OCI-LY7 (cell line): ENCODE measurements around the gene BROX. TPM values are rescaled to one million over a fixed set of nuclear protein-coding genes. Genes with fewer than 3 reads are reported as not detected.

Experiments
- BruUV-seq: library from RNA; stranded (reverse); fragments of 400-500 nt; replicated peaks from 2 replicates; lab custom pipeline; 2021; lab: Mats Ljungman, UMichigan
- CTCF ChIA-PET: fragments of 300-600 bp; sonication (Branson Sonifier 250); formaldehyde crosslinking; loops from one replicate; lab custom pipeline; 2022; ENCODE audit warnings: antibody characterized with exemption; ENCODE audit not compliant: unreplicated experiment; lab: Charles Lee
- POLR2A ChIA-PET: fragments of 300-600 bp; sonication (Branson Sonifier 250); formaldehyde crosslinking; loops from one replicate; lab custom pipeline; 2022; ENCODE audit warnings: antibody characterized with exemption; lab: Charles Lee
- DNase-seq: peaks from one replicate; pipeline ENCODE4 v3.0.0-alpha.2; 2015; ENCODE audit warnings: low spot score
- H2AFZ ChIP-seq: fragments of 200-600 bp; sonication (generic), shearing (Covaris generic); 2 replicates; pipeline ENCODE4 v1.6.1; 2014; ENCODE audit warnings: mild to moderate bottlenecking, antibody characterized with exemption, low read length, moderate library complexity
- H3K27ac ChIP-seq: fragments of 200-600 bp; sonication (generic); 2 replicates; pipeline ENCODE4 v1.5.1; 2014; ENCODE audit warnings: mixed run types, low read depth, mild to moderate bottlenecking, moderate library complexity, low read length, inconsistent platforms; ENCODE audit not compliant: poor library complexity, severe bottlenecking
- H3K36me3 ChIP-seq: fragments of 200-600 bp; sonication (generic); 2 replicates; pipeline ENCODE4 v1.6.1; 2014; ENCODE audit warnings: mild to moderate bottlenecking, antibody characterized with exemption, low read length, moderate library complexity, mixed read lengths; ENCODE audit not compliant: insufficient read depth
- H3K4me1 ChIP-seq: fragments of 200-600 bp; sonication (generic); 2 replicates; pipeline ENCODE4 v1.5.1; 2014; ENCODE audit warnings: mild to moderate bottlenecking, low read length; ENCODE audit not compliant: insufficient read depth, poor library complexity, severe bottlenecking
- H3K4me2 ChIP-seq: fragments of 200-600 bp; sonication (generic); 2 replicates; pipeline ENCODE4 v1.6.1; 2014; ENCODE audit warnings: mild to moderate bottlenecking, low read length
- H3K4me3 ChIP-seq: fragments of 200-600 bp; sonication (generic); 2 replicates; pipeline ENCODE4 v1.5.1; 2014; ENCODE audit warnings: mild to moderate bottlenecking, low read depth, low read length; ENCODE audit not compliant: poor library complexity, severe bottlenecking
- H3K79me2 ChIP-seq: fragments of 200-600 bp; sonication (generic); 2 replicates; pipeline ENCODE4 v1.6.1; 2016; ENCODE audit warnings: low read depth, mild to moderate bottlenecking, low read length, moderate library complexity, mixed read lengths; ENCODE audit not compliant: insufficient read depth
- H3K9me2 ChIP-seq: fragments of 200-600 bp; sonication (generic); 2 replicates; pipeline ENCODE4 v1.6.1; 2016; ENCODE audit warnings: mild to moderate bottlenecking, low read length, mixed read lengths; ENCODE audit not compliant: insufficient read depth
- H3K9me3 ChIP-seq: fragments of 200-600 bp; sonication (generic); 2 replicates; pipeline ENCODE4 v1.6.1; 2014; ENCODE audit warnings: mild to moderate bottlenecking, mixed run types, low read length, mixed read lengths
- H4K20me1 ChIP-seq: fragments of 200-600 bp; sonication (generic); 2 replicates; pipeline ENCODE4 v1.6.1; 2014; ENCODE audit warnings: mild to moderate bottlenecking, antibody characterized with exemption, low read length, moderate library complexity, mixed read lengths; ENCODE audit not compliant: insufficient read depth
- EZH2phosphoT487 ChIP-seq: fragments of 200-600 bp; sonication (generic); IDR thresholded peaks from 2 replicates; pipeline ENCODE4 v1.6.1; 2018; ENCODE audit warnings: low read depth, borderline replicate concordance, mild to moderate bottlenecking, mixed run types, antibody characterized with exemption, low read length, moderate library complexity, mixed read lengths
- intact Hi-C: fragments of 100-400 bp; cut with micrococcal nuclease; formaldehyde crosslinking; loops from one replicate; pipeline ENCODE4 v1.10.0; 2022; ENCODE audit not compliant: unreplicated experiment
- total RNA-seq, 2 experiments: library from RNA; depleted of rRNA in 1 of 2; stranded (reverse); fragments of >200 nt in 1 of 2; shearing (Covaris generic) in 1 of 2; gene quantifications; 2 replicates each; pipeline ENCODE4 v1.2.3, GENCODE V29; 2014 to 2022
- TF ChIP-seq, protein P1 (sequence below): fragments of 200-600 bp; sonication (generic); conservative IDR thresholded peaks from 2 replicates; pipeline ENCODE4 v1.5.1; 2014; ENCODE audit warnings: mild to moderate bottlenecking, antibody characterized with exemption, low read length, moderate library complexity, mixed read lengths

The BROX gene
- total RNA-seq, 2 experiments from 2014 or later, result 22.3 to 34.0 TPM

DNA sequence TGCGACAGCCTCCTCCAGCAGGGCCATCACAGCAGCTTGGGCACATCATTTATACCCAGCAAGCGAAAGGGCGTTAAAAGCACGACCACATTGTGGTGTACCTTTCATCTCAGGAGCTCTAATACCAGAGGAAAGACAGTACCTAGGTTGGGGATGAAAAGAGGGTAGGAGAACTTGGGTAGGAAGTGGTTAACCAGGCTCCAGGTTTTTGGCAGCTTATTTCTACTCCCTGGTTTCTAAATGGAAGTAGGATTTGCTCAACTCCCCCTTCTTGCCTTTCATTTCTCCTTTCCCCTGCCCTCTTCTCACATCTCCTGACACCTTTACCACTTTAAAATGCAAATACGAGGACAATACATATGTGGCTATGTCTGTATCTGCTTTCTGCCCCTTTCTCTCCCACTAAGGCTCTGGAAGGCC lies 54.8 kb downstream of the BROX start:
- Histone ChIP-seq H4K20me1 (no peaks in the 10 kb centered on the region), H3K9me2 (no peaks in the 10 kb centered on the region), H3K9me3 (peaks cover 23% of the 10 kb centered on the region), H3K79me2 (no peaks in the 10 kb centered on the region), H3K4me3 (no peak overlapping the region), H3K27ac (no peak overlapping the region), H2AFZ (no peak overlapping the region), H3K36me3 (no peaks in the 10 kb centered on the region), H3K4me1 (peaks cover 6% of the 10 kb centered on the region), H3K4me2 (no peak overlapping the region)
- intact Hi-C loops, result no loop called here
- no TSS peak for BruUV-seq
- ChIA-PET CTCF (no interaction called here), POLR2A (interaction anchor here (0.6 to 0.7 kb wide), 2 partner anchors 10 to 55 kb away, joined by 3 read pairs; no protein-coding TSS in a partner anchor)
- no peak for TF ChIP-seq EZH2phosphoT487
- TF ChIP-seq, protein P1, sequence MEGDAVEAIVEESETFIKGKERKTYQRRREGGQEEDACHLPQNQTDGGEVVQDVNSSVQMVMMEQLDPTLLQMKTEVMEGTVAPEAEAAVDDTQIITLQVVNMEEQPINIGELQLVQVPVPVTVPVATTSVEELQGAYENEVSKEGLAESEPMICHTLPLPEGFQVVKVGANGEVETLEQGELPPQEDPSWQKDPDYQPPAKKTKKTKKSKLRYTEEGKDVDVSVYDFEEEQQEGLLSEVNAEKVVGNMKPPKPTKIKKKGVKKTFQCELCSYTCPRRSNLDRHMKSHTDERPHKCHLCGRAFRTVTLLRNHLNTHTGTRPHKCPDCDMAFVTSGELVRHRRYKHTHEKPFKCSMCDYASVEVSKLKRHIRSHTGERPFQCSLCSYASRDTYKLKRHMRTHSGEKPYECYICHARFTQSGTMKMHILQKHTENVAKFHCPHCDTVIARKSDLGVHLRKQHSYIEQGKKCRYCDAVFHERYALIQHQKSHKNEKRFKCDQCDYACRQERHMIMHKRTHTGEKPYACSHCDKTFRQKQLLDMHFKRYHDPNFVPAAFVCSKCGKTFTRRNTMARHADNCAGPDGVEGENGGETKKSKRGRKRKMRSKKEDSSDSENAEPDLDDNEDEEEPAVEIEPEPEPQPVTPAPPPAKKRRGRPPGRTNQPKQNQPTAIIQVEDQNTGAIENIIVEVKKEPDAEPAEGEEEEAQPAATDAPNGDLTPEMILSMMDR, result no peak
- DNase-seq, result no peak

DNA sequence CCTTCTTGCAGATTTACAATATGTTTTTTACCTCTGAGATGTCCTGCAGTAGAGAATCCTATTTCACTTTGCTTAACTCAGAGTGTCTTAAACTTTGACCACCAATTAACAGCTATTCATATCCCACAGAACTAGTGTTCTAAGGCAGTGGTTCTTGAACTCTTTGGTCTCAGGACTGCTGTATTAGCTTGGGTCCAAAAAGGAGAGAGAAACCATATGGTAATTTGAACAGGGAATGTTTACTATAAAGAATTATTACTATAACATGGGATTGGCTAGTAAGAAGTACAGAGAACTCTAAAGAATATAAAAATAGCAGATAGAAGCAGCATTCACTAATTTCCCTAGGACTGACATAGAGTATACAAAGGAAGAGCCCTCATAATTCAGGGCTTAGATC lies 56.2 kb downstream of the BROX start:
- Histone ChIP-seq H3K9me3 (peaks cover 23% of the 10 kb centered on the region), H3K79me2 (no peaks in the 10 kb centered on the region), H3K4me1 (peaks cover 20% of the 10 kb centered on the region), H3K36me3 (no peaks in the 10 kb centered on the region), H2AFZ (no peak overlapping the region), H3K27ac (no peak overlapping the region), H3K4me3 (no peak overlapping the region), H4K20me1 (no peaks in the 10 kb centered on the region), H3K9me2 (no peaks in the 10 kb centered on the region), H3K4me2 (no peak overlapping the region)
- intact Hi-C loops, result no loop called here
- BruUV-seq, result no TSS peak
- POLR2A ChIA-PET, result no interaction called here
- TF ChIP-seq EZH2phosphoT487, result no peak
- TF ChIP-seq, protein P1, result no peak
- CTCF ChIA-PET, result interaction anchor here (0.6 kb wide), 1 partner anchor 321 kb away, joined by 4 read pairs; no protein-coding TSS in a partner anchor
- no peak for DNase-seq

DNA sequence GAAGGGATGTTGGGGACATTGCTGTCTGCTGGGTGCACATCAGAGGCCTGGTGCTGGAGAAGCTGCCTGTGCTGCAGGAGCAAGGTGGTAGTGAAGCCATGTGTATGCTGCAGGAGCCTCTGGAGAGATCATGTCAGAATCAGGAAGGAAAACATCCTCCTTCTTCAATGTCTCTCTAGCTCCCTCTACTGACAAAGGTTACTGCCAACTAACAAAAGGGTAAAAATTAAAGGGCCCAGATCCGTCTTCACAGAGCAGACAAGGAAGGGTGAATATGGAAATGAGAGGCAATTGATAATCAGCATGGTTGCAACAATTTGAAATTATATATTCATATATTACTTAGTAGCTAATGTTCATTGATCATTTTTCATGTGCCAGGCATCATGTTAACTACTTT lies 56.8 kb downstream of the BROX start:
- no peaks in the 10 kb centered on the region for H3K9me2 ChIP-seq
- H3K4me3 ChIP-seq, result no peak overlapping the region
- DNase-seq, result peak; percentile 30
- no peak for TF ChIP-seq EZH2phosphoT487
- TF ChIP-seq, protein P1, result peak; percentile 65
- no peak overlapping the region for H3K27ac ChIP-seq
- intact Hi-C loops, result no loop called here
- H3K4me2 ChIP-seq, result no peak overlapping the region
- no peaks in the 10 kb centered on the region for H4K20me1 ChIP-seq
- no TSS peak for BruUV-seq
- no peak overlapping the region for H2AFZ ChIP-seq
- H3K36me3 ChIP-seq, result no peaks in the 10 kb centered on the region
- peaks cover 23% of the 10 kb centered on the region for H3K9me3 ChIP-seq
- peaks cover 25% of the 10 kb centered on the region for H3K4me1 ChIP-seq
- no peaks in the 10 kb centered on the region for H3K79me2 ChIP-seq
- CTCF ChIA-PET, result no interaction called here
- POLR2A ChIA-PET, result no interaction called here
